ENCODE measurements around the gene ANO6. TPM values are rescaled to one million over a fixed set of nuclear protein-coding genes. Genes with fewer than 3 reads are reported as not detected.

Gene ANO6
- total RNA-seq, 5 donors from 2014 or later (not counting 1 experiment from before 2014, with no cell fraction given), result 17.9 to 22.5 (median 20.3) TPM

DNA sequence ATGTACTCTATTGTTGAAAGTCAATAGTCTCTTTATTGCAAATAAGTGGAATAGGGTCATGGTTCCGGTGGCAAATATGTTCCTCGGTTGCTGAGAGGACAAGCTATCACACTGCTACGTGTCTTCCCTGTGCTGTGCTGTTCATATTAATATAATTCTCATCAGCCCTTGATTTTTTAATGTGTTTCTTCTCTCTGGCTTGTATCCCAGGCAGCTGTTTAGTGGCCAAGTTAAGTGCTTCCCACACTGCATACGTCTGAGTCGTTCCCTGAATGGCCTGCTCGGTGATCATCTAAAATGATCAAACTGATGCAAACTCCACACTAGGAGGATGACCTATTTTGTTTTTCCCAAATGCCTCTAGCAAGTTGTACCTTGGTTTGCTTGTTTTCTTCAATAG, 186.4 kb downstream of the ANO6 start:
- no peaks in the 10 kb centered on the region for H3K27me3 Mint-ChIP-seq

DNA sequence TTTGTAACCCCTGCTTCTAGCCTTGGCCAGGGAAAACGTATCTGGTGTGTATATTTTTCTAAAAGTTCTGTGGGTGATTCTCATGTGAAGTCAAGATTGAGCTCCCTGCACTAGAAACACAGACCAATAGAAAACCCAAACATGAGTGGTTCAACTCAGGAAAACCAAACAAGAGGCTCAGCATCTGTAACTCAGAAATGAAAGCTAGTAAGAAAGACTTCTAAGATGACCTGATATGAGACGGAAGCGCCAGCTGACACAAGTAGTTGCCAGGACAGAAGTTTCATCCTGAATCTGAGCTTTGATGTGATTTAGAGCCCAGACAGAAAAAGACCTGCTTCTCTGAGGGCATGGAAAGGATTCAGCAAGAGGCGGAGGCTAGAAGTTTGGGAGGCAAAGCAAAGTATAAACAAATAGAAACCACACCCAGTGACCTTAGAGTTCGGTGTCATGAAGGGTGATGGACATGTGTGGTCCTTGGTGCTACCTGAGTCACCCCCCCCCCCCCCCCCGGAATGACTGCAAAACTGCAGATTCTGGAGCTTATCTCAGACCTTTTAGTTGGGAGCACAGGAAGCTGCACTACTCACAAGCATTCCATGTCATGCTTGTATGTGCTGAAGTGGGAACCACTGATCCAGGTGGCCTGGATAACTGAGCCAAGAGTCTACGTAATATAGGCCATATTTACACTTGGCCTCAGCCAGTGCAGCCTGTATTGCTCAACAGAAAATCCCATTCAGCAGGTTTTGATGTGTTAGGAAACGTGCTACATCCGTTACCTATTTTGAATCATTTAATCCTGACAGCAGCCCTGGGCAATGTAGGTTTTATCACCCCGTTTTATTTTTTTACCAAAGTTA, 191.3 kb downstream of the ANO6 start:
- Mint-ChIP-seq H3K27me3 (no peaks in the 10 kb centered on the region), H3K4me3 (no peak overlapping the region), H3K4me1 (peaks cover 0 to 1% (median 0%) of the 10 kb centered on the region in 3 donors), H3K27ac (no peak overlapping the region), H3K9me3 (no peaks in the 10 kb centered on the region), H3K36me3 (peaks cover 61% of the 10 kb centered on the region)
- no peak for ATAC-seq (replicated peaks in 1 of 4)
- 100% methylated on average over 1 of the region's 10 CpGs for WGBS (ENCODE audit: insufficient coverage)
- H3K4me1 ChIP-seq (ENCODE audit: control insufficient read depth in 1 of 2, extremely low read depth in 1 of 2, insufficient read depth in 2 of 2, low read length in 2 of 2), result peaks cover 0 to 2% of the 10 kb centered on the region in 2 experiments
- CTCF ChIA-PET, result interaction anchor here (0.6 to 0.7 kb wide), 2 partner anchors 232 to 571 kb away, joined by 5 to 7 read pairs; no protein-coding TSS in a partner anchor
- no peaks in the 10 kb centered on the region for H3K27me3 ChIP-seq (replicated peaks in 1 of 2; ENCODE audit: control insufficient read depth in 2 of 2, extremely low read depth in 1 of 2, insufficient read depth in 2 of 2, low read length in 1 of 2)
- H3K4me3 ChIP-seq (ENCODE audit: control insufficient read depth in 1 of 2, extremely low read depth in 1 of 2, low read length in 1 of 2), result no peak overlapping the region
- POLR2A ChIA-PET, result no interaction called here
- H3K9me3 ChIP-seq, result no peaks in the 10 kb centered on the region
- H3K36me3 ChIP-seq (ENCODE audit: control insufficient read depth in 2 of 2, extremely low read depth in 1 of 2, insufficient read depth in 1 of 2, low read length in 1 of 2), result peaks cover 21 to 78% of the 10 kb centered on the region in 2 donors
- no peak for DNase-seq
- no peak overlapping the region for H3K27ac ChIP-seq (ENCODE audit: low read length)

More for the DNA sequence above, 186.4 kb downstream of the ANO6 start:
- Histone ChIP-seq H3K36me3 (ENCODE audit: control insufficient read depth in 2 of 2, extremely low read depth in 1 of 2, insufficient read depth in 1 of 2, low read length in 1 of 2) (peaks cover 2 to 43% of the 10 kb centered on the region in 2 donors), H3K27ac (ENCODE audit: low read length) (no peak overlapping the region), H3K9me3 (no peaks in the 10 kb centered on the region), H3K4me3 (ENCODE audit: control insufficient read depth in 1 of 2, extremely low read depth in 1 of 2, low read length in 1 of 2) (no peak overlapping the region), H3K4me1 (ENCODE audit: control insufficient read depth in 1 of 2, extremely low read depth in 1 of 2, insufficient read depth in 2 of 2, low read length in 2 of 2) (peaks cover 0 to 2% of the 10 kb centered on the region in 2 experiments), H3K27me3 (replicated peaks in 1 of 2; ENCODE audit: control insufficient read depth in 2 of 2, extremely low read depth in 1 of 2, insufficient read depth in 2 of 2, low read length in 1 of 2) (no peaks in the 10 kb centered on the region)
- Mint-ChIP-seq H3K4me3 (no peak overlapping the region), H3K9me3 (no peaks in the 10 kb centered on the region), H3K27ac (no peak overlapping the region), H3K36me3 (peaks cover 57% of the 10 kb centered on the region), H3K4me1 (peaks cover 0 to 1% (median 0%) of the 10 kb centered on the region in 3 donors)
- 90% methylated on average over 2 of the region's 6 CpGs for WGBS (ENCODE audit: insufficient coverage)
- POLR2A ChIA-PET, result no interaction called here
- ATAC-seq (replicated peaks in 1 of 4) (no peak), DNase-seq (no peak)
- CTCF ChIA-PET, result no interaction called here

DNA sequence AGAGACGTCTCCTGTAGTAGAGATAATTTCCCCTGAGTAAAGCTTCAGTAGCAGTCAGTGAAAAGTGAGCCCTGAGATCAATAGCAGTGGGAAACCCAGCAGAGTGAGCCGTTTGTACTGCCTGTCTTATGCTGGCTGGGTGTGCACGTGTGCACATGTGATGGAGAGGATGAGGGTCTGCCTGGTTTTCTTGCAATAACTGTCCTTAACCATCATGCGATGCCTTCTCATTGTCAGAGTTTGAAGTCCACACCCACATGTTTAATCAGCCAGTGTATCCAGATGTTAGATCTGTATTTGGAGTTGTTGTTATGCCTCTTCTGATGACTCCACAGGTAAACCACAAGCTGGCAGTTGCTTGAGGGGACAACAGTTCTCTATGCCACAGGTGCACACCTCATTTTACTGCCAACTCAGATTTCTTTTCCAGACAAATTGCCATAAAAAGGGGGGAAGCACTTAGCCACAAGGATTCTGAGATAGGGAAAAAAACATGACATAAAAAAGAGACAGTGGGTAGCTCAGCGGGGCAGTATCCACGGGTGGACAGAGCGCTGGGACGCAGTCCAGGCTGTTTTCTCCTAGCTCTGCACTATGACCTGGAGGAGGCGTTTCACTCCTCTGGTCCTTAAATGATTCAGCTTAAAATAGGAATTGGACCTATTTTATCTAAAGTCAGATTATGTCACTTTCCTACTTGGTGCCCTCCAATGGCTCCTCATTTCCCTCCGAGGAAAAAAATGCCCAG, 192.3 kb downstream of the ANO6 start:
- no peak overlapping the region for H3K4me3 ChIP-seq (ENCODE audit: control insufficient read depth in 1 of 2, extremely low read depth in 1 of 2, low read length in 1 of 2)
- H3K27me3 Mint-ChIP-seq, result no peaks in the 10 kb centered on the region
- H3K9me3 ChIP-seq, result no peaks in the 10 kb centered on the region
- H3K36me3 Mint-ChIP-seq, result peaks cover 51% of the 10 kb centered on the region
- H3K4me3 Mint-ChIP-seq, result no peak overlapping the region
- POLR2A ChIA-PET, result no interaction called here
- 74% methylated on average over 3 of the region's 10 CpGs for WGBS (ENCODE audit: insufficient coverage)
- H3K27ac Mint-ChIP-seq, result no peak overlapping the region
- no peak overlapping the region for H3K27ac ChIP-seq (ENCODE audit: low read length)
- peaks cover 19 to 76% of the 10 kb centered on the region in 2 donors for H3K36me3 ChIP-seq (ENCODE audit: control insufficient read depth in 2 of 2, extremely low read depth in 1 of 2, insufficient read depth in 1 of 2, low read length in 1 of 2)
- ATAC-seq (replicated peaks in 1 of 4), result no peak
- H3K9me3 Mint-ChIP-seq, result no peaks in the 10 kb centered on the region
- no peak for DNase-seq
- peaks cover 0 to 2% of the 10 kb centered on the region in 2 experiments for H3K4me1 ChIP-seq (ENCODE audit: control insufficient read depth in 1 of 2, extremely low read depth in 1 of 2, insufficient read depth in 2 of 2, low read length in 2 of 2)
- peaks cover 0 to 1% (median 0%) of the 10 kb centered on the region in 3 donors for H3K4me1 Mint-ChIP-seq
- H3K27me3 ChIP-seq (replicated peaks in 1 of 2; ENCODE audit: control insufficient read depth in 2 of 2, extremely low read depth in 1 of 2, insufficient read depth in 2 of 2, low read length in 1 of 2), result no peaks in the 10 kb centered on the region
- CTCF ChIA-PET, result interaction anchor here in 1 of 2 donors (0.7 kb wide), 1 partner anchor 572 kb away, joined by 5 read pairs; no protein-coding TSS in a partner anchor

DNA sequence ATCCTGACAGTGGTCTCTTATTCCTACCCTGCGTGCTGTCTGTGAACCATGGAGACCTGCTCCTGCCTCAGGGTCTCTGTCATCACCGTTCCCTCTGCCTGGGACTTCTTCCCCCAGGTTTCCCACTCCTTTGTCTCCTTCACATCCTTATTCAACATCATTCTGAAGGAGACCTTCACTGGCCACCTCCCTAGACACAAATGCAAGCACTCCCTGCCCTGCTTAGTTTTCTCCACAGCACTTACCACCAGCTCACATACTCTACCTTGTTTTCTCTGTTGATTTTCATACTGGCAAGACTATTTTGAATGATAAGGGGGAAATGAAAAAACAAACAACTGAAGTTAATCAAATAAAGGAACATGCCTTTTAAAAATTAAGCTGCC, 192.8 kb downstream of the ANO6 start:
- H3K27me3 Mint-ChIP-seq, result no peaks in the 10 kb centered on the region
- no peak overlapping the region for H3K4me3 Mint-ChIP-seq
- 100% methylated on average over 2 of the region's 2 CpGs for WGBS (ENCODE audit: insufficient coverage)
- no peaks in the 10 kb centered on the region for H3K9me3 Mint-ChIP-seq
- ChIA-PET CTCF (no interaction called here), POLR2A (no interaction called here)
- H3K4me1 Mint-ChIP-seq, result peaks cover 0 to 1% (median 0%) of the 10 kb centered on the region in 3 donors
- Histone ChIP-seq H3K36me3 (ENCODE audit: control insufficient read depth in 2 of 2, extremely low read depth in 1 of 2, insufficient read depth in 1 of 2, low read length in 1 of 2) (peaks cover 19 to 73% of the 10 kb centered on the region in 2 donors), H3K27me3 (replicated peaks in 1 of 2; ENCODE audit: control insufficient read depth in 2 of 2, extremely low read depth in 1 of 2, insufficient read depth in 2 of 2, low read length in 1 of 2) (no peaks in the 10 kb centered on the region), H3K27ac (ENCODE audit: low read length) (no peak overlapping the region), H3K4me3 (ENCODE audit: control insufficient read depth in 1 of 2, extremely low read depth in 1 of 2, low read length in 1 of 2) (no peak overlapping the region), H3K9me3 (no peaks in the 10 kb centered on the region), H3K4me1 (ENCODE audit: control insufficient read depth in 1 of 2, extremely low read depth in 1 of 2, insufficient read depth in 2 of 2, low read length in 2 of 2) (peaks cover 0 to 2% of the 10 kb centered on the region in 2 experiments)
- ATAC-seq (replicated peaks in 1 of 4), result no peak
- H3K36me3 Mint-ChIP-seq, result peaks cover 46% of the 10 kb centered on the region
- no peak overlapping the region for H3K27ac Mint-ChIP-seq
- DNase-seq, result no peak

DNA sequence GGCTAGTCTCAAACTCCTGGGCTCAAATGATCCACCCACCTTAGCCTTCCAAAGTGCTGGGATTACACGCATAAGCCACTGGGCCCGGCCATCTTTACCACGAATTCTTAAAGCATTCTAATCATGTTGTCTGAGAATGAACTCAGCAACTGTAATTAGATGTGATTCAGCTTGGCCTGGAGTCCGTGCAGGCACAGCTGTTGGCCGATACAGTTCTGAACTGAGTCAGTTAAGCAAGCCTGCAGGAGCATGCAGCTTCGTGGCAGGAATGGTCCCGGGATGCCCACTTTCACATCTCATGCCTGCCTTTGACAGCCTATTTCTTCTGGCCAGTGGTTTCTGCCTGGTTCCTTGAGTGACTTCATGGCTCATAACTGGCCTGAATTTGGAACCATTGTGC, 194.1 kb downstream of the ANO6 start:
- POLR2A ChIA-PET, result no interaction called here
- 96% methylated on average over 7 of the region's 7 CpGs for WGBS (ENCODE audit: insufficient coverage)
- H3K36me3 Mint-ChIP-seq, result peaks cover 39% of the 10 kb centered on the region
- no peak overlapping the region for H3K4me3 Mint-ChIP-seq
- Histone ChIP-seq H3K4me1 (ENCODE audit: control insufficient read depth in 1 of 2, extremely low read depth in 1 of 2, insufficient read depth in 2 of 2, low read length in 2 of 2) (peaks cover 0 to 2% of the 10 kb centered on the region in 2 experiments), H3K9me3 (no peaks in the 10 kb centered on the region), H3K36me3 (ENCODE audit: control insufficient read depth in 2 of 2, extremely low read depth in 1 of 2, insufficient read depth in 1 of 2, low read length in 1 of 2) (peaks cover 19 to 64% of the 10 kb centered on the region in 2 donors), H3K4me3 (ENCODE audit: control insufficient read depth in 1 of 2, extremely low read depth in 1 of 2, low read length in 1 of 2) (no peak overlapping the region), H3K27me3 (replicated peaks in 1 of 2; ENCODE audit: control insufficient read depth in 2 of 2, extremely low read depth in 1 of 2, insufficient read depth in 2 of 2, low read length in 1 of 2) (no peaks in the 10 kb centered on the region), H3K27ac (ENCODE audit: low read length) (no peak overlapping the region)
- peaks cover 0 to 1% (median 0%) of the 10 kb centered on the region in 3 donors for H3K4me1 Mint-ChIP-seq
- H3K27ac Mint-ChIP-seq, result no peak overlapping the region
- ATAC-seq (replicated peaks in 1 of 4) (no peak), DNase-seq (no peak)
- H3K27me3 Mint-ChIP-seq, result no peaks in the 10 kb centered on the region
- CTCF ChIA-PET, result no interaction called here
- no peaks in the 10 kb centered on the region for H3K9me3 Mint-ChIP-seq

DNA sequence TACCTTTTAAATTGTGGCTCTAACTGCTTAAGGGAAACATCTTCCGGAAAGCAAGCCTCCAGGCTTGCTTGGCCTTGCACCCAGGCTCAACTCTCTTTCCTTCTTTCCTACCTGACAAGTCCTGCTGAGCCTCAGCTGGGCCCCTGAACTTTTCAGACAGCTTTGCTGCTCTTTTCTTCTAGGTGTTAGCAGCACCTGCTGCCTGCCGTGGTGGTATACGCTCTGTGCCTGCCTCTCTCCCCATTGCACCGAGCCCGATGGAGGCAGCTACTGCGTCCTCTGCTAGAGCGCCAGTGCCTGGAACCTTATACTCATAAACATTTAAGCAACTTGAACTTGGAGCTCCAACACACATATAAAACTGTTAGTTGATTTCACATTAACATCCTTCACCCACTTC, 195.7 kb downstream of the ANO6 start:
- H3K4me1 ChIP-seq (ENCODE audit: control insufficient read depth in 1 of 2, extremely low read depth in 1 of 2, insufficient read depth in 2 of 2, low read length in 2 of 2), result peaks cover 0 to 2% of the 10 kb centered on the region in 2 experiments
- Mint-ChIP-seq H3K9me3 (no peaks in the 10 kb centered on the region), H3K4me1 (peaks cover 0 to 1% (median 0%) of the 10 kb centered on the region in 3 donors), H3K36me3 (peaks cover 44% of the 10 kb centered on the region), H3K27ac (no peak overlapping the region), H3K4me3 (no peak overlapping the region), H3K27me3 (no peaks in the 10 kb centered on the region)
- ChIA-PET CTCF (no interaction called here), POLR2A (no interaction called here)
- no peak overlapping the region for H3K27ac ChIP-seq (ENCODE audit: low read length)
- ATAC-seq (replicated peaks in 1 of 4) (no peak), DNase-seq (no peak)
- H3K36me3 ChIP-seq (ENCODE audit: control insufficient read depth in 2 of 2, extremely low read depth in 1 of 2, insufficient read depth in 1 of 2, low read length in 1 of 2), result peaks cover 21 to 66% of the 10 kb centered on the region in 2 donors
- H3K9me3 ChIP-seq, result no peaks in the 10 kb centered on the region
- no peak overlapping the region for H3K4me3 ChIP-seq (ENCODE audit: control insufficient read depth in 1 of 2, extremely low read depth in 1 of 2, low read length in 1 of 2)
- no peaks in the 10 kb centered on the region for H3K27me3 ChIP-seq (replicated peaks in 1 of 2; ENCODE audit: control insufficient read depth in 2 of 2, extremely low read depth in 1 of 2, insufficient read depth in 2 of 2, low read length in 1 of 2)
- WGBS (ENCODE audit: insufficient coverage), result 92% methylated on average over 6 of the region's 7 CpGs
